Measurements from ENCODE around the gene METTL24.

Gene METTL24

DNA sequence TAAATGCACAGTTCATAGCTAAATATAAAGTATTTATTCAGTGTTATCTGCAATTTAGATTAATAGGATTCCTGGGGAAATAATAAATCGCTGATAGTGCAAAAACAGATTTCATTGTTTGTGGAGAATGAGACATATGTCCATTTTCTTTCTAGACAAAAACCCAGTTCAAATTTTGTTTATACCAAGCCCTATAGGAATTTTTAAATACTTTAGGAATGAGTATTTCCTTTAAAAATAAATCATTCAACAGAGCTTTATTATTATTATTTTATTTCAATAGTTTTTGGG lies 86.5 kb downstream of the METTL24 start:
- Histone ChIP-seq H3K27me3 (ENCODE audit: control insufficient read depth, insufficient read depth, low read length) (no peaks in the 10 kb centered on the region), H3K4me2 (ENCODE audit: low read length) (no peak overlapping the region), H3K4me3 (ENCODE audit: low read depth, low read length) (no peak overlapping the region), H3K9me3 (ENCODE audit: control insufficient read depth, low read length) (no peaks in the 10 kb centered on the region), H3K36me3 (ENCODE audit: control insufficient read depth, insufficient read depth, low read length) (no peaks in the 10 kb centered on the region), H3K9ac (no peak overlapping the region), H3K4me1 (no peaks in the 10 kb centered on the region), H3K79me2 (no peaks in the 10 kb centered on the region), H2AFZ (no peak overlapping the region), H3K27ac (no peak overlapping the region)
- no peak for TF ChIP-seq CTCF (IDR thresholded peaks at IDR 0.05)

GRCh38 chr6:110270165-110270564 lies 88.0 kb downstream of the METTL24 start:
- H3K27me3 ChIP-seq (ENCODE audit: control insufficient read depth, insufficient read depth, low read length): no peaks in the 10 kb centered on the region
- H2AFZ ChIP-seq: no peak overlapping the region
- no peak overlapping the region for H3K9ac ChIP-seq
- no peaks in the 10 kb centered on the region for H3K4me1 ChIP-seq
- no peak overlapping the region for H3K4me2 ChIP-seq (ENCODE audit: low read length)
- H3K79me2 ChIP-seq: no peaks in the 10 kb centered on the region
- no peaks in the 10 kb centered on the region for H3K9me3 ChIP-seq (ENCODE audit: control insufficient read depth, low read length)
- no peaks in the 10 kb centered on the region for H3K36me3 ChIP-seq (ENCODE audit: control insufficient read depth, insufficient read depth, low read length)
- H3K4me3 ChIP-seq (ENCODE audit: low read depth, low read length): no peak overlapping the region
- no peak for TF ChIP-seq CTCF (IDR thresholded peaks at IDR 0.05)
- H3K27ac ChIP-seq: no peak overlapping the region

DNA sequence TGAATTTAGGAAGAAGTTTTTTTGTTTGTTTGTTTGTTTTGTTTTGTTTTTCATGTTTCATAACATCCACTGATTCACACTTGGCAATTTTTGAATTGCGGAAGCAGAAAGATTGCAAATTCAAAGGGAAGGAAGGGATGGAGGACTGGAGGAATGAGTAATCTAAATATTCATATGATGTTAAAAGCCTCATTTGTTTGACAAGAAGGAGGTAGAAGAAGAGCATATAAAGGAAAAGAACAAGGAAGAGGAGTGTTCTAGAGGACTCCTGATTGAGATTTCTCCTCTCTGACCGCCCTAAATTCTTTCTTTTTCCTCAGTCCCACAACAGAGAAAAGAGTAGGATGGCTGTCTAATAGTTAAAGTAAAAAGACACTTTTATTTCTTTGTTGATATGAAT lies 88.5 kb downstream of the METTL24 start:
- no peak overlapping the region for H3K9ac ChIP-seq
- no peaks in the 10 kb centered on the region for H3K9me3 ChIP-seq (ENCODE audit: control insufficient read depth, low read length)
- H3K27ac ChIP-seq: no peak overlapping the region

DNA sequence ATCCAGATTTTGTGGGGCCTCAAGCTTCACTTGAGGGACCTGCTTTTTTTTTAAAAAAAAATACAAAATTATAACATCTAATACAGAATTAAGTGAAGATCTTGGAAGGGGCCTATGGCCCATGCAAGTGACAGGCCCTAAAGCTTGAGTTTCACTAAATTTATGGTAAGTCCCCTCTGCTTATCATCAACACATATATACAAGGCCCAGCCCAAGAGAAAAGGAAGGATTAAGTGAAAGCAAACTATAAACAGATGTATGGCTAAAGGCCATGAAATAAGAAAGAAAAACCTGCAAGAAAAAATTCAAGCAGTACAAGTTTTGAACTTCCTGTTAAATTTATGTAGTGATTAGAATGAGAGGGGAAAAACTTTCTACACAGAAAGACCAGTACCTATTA lies 91.2 kb downstream of the METTL24 start:
- H3K79me2 ChIP-seq: no peaks in the 10 kb centered on the region
- no peak for TF ChIP-seq CTCF (IDR thresholded peaks at IDR 0.05)
- no peak overlapping the region for H3K4me3 ChIP-seq (ENCODE audit: low read depth, low read length)
- H3K9me3 ChIP-seq (ENCODE audit: control insufficient read depth, low read length): no peaks in the 10 kb centered on the region
- H3K4me1 ChIP-seq: no peaks in the 10 kb centered on the region
- H3K9ac ChIP-seq: no peak overlapping the region
- no peak overlapping the region for H2AFZ ChIP-seq
- H3K27ac ChIP-seq: no peak overlapping the region
- no peak overlapping the region for H3K4me2 ChIP-seq (ENCODE audit: low read length)
- H3K36me3 ChIP-seq (ENCODE audit: control insufficient read depth, insufficient read depth, low read length): no peaks in the 10 kb centered on the region
- no peaks in the 10 kb centered on the region for H3K27me3 ChIP-seq (ENCODE audit: control insufficient read depth, insufficient read depth, low read length)

More for the DNA sequence above, 88.5 kb downstream of the METTL24 start:
- H3K79me2 ChIP-seq: no peaks in the 10 kb centered on the region
- TF ChIP-seq CTCF (IDR thresholded peaks at IDR 0.05): no peak
- no peaks in the 10 kb centered on the region for H3K4me1 ChIP-seq
- H3K27me3 ChIP-seq (ENCODE audit: control insufficient read depth, insufficient read depth, low read length): no peaks in the 10 kb centered on the region
- H3K4me2 ChIP-seq (ENCODE audit: low read length): no peak overlapping the region
- no peak overlapping the region for H3K4me3 ChIP-seq (ENCODE audit: low read depth, low read length)
- no peak overlapping the region for H2AFZ ChIP-seq
- H3K36me3 ChIP-seq (ENCODE audit: control insufficient read depth, insufficient read depth, low read length): no peaks in the 10 kb centered on the region

GRCh38 chr6:110265273-110265672 lies 92.9 kb downstream of the METTL24 start:
- Histone ChIP-seq H3K9me3 (ENCODE audit: control insufficient read depth, low read length) (no peaks in the 10 kb centered on the region), H3K27ac (no peak overlapping the region), H3K4me1 (no peaks in the 10 kb centered on the region), H3K4me2 (ENCODE audit: low read length) (no peak overlapping the region), H2AFZ (no peak overlapping the region), H3K36me3 (ENCODE audit: control insufficient read depth, insufficient read depth, low read length) (no peaks in the 10 kb centered on the region), H3K79me2 (no peaks in the 10 kb centered on the region), H3K27me3 (ENCODE audit: control insufficient read depth, insufficient read depth, low read length) (no peaks in the 10 kb centered on the region), H3K9ac (no peak overlapping the region), H3K4me3 (ENCODE audit: low read depth, low read length) (no peak overlapping the region)
- TF ChIP-seq CTCF (IDR thresholded peaks at IDR 0.05): no peak

Data from parathyroid adenoma (tissue), 2 donors.